ENCODE data around the gene NDRG2.

DNA sequence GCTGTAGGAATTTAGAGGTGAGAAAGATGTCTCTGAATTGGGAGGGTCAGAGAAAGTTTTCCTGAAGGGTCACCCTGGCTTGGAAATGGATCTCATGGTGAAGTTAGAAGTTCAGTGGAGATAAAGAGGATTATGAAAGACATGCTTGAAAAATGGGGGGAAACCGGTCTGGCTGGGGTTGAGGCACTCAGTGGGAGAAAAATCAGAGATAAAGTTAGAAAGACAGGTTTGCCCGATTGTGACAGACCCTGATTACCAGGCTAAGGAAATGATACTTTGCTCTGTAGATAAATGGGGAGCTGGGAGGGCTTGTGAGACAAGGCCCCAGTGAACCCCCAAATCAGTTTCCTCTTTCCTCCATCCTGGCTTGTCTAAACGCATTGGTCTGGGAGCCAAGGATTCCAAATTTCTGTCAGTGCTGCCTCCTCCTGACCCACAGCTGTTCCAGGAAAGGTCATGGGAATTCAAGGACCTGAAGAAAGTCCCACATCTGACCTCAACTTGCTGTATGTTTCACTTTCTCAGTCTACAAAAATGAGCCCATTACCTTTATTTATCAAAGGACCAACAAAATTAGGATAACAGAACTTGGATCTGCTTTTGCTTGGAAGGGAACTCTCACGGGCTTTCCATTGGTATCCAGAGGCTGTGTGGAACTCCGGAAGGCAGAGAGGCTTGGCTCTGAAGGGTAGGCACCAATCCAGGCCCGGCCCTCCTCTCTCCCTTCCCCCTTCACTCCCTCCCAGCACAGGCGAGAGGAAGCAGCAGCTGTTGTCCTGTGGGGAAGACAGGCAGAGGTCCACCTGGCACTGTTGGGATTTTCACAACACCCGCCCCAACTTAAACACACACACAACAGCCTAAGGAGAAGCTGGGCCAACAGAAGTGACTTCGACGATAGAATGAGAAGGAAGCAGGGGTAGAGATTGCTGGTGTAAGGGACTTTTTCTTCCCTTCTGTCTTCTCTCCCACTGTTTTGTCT is 13.9 kb upstream of the NDRG2 start:
- TF ChIP-seq, protein P1, sequence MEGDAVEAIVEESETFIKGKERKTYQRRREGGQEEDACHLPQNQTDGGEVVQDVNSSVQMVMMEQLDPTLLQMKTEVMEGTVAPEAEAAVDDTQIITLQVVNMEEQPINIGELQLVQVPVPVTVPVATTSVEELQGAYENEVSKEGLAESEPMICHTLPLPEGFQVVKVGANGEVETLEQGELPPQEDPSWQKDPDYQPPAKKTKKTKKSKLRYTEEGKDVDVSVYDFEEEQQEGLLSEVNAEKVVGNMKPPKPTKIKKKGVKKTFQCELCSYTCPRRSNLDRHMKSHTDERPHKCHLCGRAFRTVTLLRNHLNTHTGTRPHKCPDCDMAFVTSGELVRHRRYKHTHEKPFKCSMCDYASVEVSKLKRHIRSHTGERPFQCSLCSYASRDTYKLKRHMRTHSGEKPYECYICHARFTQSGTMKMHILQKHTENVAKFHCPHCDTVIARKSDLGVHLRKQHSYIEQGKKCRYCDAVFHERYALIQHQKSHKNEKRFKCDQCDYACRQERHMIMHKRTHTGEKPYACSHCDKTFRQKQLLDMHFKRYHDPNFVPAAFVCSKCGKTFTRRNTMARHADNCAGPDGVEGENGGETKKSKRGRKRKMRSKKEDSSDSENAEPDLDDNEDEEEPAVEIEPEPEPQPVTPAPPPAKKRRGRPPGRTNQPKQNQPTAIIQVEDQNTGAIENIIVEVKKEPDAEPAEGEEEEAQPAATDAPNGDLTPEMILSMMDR (IDR thresholded peaks at IDR 0.05 in 8 of 11, conservative IDR thresholded peaks at IDR 0.05 in 3 of 11): no peak
- no peak for TF ChIP-seq POLR2A (IDR thresholded peaks at IDR 0.05)

Data from spleen (tissue), 7 donors.